GM18870 (cell line): ENCODE measurements around the gene ERBB4.

Source experiments
- ATAC-seq: cut with Tn5 transposase; IDR thresholded peaks from one replicate; pipeline ENCODE4 v1.9.1; 2021; ENCODE audit warnings: moderate library complexity; ENCODE audit not compliant: unreplicated experiment

Gene ERBB4

DNA sequence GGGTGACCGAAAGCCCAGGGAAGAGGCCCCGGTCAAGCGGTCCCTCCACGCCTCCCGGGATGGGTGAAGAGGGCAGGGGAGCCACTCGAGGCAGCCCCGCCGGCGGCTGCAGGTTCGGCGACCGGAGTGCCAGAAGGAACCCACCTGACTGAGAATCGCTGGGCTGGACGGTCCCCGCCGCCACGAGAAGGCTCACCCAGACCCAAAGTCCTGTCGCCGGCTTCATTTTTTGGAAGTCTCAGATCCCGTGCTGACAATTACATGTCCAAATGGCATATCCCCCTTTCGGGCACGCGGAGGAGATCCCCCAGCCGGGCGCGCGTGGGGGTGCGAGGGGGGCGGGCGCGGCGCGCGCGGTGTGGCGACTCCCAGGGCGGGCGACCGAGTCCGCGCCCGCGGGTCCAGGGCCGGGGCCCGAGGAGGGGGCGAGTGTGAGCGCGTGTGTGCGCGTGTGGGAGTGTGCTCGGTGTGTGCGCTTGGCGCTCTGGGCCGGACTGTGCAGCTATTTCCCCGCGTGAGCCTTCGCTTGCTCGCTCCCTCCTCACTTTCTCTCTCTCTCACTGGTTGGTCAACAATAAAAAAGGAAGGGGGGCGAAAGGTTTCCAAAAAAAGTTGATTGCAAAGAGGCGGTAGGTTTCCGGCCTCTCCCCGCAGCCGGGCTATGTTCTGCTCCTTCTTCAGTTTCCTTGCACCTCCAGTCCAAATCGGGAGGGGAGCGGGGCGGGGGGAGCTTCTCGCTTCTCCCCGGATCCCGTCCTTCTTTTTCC lies at the start of gene ERBB4:
Gene ERBB4, minus strand, starts transcription at position 498 of the 767 bp plus-strand sequence. Its CDS starts 272 bp downstream, at position 226.
- ATAC-seq: no peak

DNA sequence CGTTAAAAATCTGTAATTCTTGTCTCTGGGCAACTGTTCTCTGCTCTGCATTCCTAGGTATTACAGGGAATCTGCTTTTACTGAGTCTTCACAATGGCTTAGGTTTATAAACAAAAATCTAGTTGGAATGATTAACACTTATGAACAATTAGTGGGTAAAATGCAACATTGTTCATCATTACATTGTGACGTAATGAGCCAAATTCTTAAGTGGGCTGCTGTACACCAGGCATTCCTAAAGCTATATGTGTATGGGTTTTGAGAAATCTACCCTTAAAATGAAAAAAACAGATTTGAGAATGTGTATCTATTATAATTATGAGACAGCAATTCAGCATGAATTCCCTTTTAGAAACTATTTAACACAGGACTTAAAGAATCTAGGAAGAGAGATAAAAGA lies 41.5 kb upstream of the ERBB4 start:
- ATAC-seq: no peak

DNA sequence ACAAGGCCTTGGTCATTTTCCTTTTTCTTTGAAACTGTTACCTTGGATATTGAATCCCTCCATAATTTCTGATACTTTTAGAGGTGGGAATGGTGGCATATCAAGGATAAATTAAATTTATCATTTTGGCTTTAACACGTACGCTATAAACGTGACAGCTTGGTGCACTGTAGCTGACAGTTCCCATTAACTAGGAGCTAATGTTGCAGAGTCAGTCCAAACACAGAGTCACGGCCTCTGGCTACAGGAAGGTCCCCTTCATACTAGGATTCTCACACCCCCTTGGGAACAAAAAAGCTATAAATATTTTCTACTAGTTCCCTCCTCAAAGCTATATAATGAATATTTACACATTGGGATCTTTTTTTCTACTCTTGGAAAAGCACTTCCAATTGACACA lies 17.7 kb upstream of the ERBB4 start:
- ATAC-seq: no peak

DNA sequence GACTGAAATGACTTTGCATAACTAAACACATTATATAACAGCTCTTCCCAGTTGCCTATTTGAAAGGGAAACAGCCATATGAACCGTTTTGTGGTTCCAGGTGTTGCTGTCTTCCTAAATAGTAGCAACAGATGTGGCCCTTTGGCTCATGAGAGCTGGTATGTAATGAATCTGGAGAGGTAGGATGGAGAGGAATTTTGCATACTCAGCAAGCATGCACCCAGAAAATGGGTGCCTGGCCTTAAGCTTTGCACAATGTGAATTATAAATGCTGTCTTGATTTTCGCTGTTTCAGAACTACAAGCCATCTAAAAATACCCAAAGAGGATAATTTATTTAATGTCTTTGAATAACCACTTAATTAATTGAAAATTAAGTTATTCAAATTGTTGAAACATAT lies 15.6 kb upstream of the ERBB4 start:
- ATAC-seq: no peak

DNA sequence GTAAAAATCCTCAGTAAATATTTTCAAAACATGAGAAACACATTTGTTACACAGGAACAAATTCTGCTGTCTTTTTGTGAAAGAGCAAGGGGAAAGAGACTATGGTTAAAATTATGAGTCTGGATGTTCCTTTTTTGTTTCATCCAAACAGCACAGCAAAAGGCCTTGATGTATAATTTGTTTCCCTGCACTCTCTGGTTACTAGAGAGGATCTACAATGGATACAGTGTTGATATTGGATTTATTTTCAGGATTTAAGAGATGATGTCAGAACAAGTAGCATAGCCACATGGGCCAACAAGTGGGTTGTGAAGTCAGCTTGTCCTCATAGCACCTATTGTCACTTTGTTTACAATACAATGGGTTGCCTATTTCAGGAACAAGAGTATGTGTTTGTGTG lies 11.3 kb upstream of the ERBB4 start:
- ATAC-seq: no peak

DNA sequence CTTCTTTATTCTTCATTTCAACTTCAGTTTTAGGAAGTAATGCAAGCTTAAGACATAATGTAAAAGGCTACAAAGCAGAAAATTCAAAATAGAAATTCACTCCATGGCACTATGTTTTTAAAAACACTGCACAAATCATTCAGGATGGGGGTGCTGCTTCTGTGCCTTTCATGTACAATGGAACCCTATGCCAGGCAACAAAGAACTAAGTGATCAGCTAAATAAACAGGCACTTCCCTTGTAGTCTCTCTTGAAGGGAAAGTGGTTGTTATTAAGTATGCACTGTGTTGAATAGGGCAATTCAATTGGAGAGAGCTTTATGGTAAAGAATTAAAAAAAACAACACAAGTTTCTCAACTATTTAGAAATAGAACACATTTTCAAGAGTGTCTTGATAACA lies 10.9 kb upstream of the ERBB4 start:
- no peak for ATAC-seq

DNA sequence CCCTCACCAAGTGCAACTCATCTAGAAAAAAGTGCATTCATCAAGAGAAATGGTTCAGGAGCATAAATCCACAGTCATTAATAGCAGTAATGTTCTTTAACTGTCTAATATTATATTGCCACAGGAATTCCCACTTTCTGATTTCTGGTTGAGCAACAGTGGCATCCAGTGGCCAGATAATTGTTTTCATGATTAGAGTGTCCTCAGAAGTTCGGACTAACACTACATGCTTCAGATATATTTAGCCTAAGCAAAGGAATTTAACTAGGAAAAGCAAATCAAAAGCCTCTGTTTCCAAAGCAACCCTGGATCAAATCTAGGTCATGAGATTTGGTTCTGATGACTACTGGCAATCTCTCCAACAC lies 9.8 kb upstream of the ERBB4 start:
- no peak for ATAC-seq

DNA sequence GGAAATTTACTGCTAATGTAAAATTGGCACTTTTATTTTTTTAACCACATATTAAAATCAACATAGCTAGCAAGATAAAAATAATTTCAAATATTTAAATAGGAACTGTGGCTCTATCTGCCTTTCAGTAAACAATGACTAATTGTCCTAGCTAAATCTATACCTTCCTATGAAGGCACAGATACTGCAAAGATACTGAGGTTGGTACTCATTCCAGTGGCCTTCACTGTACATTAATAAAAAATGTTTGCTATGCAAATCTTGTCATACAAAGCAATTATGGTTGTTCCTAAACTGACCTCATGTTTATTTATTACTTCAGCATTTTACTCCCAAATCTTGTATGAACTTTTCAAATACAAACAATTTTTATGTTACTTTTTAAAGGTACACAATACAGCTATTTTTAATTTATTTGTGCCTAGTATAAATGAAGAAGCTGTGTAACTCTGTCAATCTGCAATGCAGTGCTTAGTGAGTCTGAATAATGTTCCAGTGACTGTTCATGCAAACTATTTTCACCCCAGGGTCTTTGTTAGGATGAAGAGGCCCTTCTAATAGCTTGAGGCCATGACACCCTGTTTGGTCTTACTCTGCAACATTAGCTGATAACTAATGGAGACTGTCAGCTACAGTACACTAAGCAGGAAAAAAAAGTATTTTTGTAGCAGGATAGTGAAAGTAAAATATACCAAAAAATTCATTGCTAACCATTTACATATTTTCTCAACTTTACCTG lies 9.3 kb upstream of the ERBB4 start:
- no peak for ATAC-seq

DNA sequence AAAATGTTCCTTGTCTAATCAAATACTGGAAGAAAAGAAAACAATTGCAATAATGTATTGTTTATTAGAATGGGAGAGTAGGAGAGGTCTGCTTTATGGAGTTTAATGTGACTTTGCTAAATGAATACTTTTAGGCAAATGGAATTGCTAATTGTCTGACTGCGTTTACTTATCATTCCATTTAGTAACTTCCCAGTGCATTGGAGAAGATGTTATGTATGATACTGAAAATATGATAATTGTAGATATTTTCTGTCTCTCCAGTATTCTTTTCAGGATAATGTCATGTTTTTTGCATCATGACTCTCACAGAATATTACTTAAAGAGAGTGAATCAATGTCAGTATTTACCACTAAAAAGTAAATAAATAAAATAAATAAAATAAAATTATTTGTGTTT lies 8.1 kb upstream of the ERBB4 start:
- ATAC-seq: no peak

DNA sequence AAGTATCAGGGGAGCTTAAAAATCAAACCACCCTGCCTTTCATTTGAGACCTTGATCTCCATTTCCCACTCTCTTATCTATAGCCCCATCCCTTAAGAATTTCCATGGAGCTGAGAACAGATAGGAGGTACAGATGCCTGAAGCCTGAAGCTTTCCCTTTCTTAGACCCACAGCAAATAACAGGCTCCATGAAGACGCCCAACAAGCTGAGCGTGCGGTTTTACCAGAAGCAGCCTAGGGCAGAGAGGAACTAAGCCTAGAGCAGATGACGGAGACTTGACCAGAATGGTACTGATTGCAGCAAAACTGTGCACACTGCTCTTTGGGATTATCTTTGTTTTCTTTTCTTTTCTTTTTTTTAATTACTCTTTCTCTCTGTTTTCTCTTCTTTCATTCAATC lies 1.7 kb upstream of the ERBB4 start:
- ATAC-seq: no peak

DNA sequence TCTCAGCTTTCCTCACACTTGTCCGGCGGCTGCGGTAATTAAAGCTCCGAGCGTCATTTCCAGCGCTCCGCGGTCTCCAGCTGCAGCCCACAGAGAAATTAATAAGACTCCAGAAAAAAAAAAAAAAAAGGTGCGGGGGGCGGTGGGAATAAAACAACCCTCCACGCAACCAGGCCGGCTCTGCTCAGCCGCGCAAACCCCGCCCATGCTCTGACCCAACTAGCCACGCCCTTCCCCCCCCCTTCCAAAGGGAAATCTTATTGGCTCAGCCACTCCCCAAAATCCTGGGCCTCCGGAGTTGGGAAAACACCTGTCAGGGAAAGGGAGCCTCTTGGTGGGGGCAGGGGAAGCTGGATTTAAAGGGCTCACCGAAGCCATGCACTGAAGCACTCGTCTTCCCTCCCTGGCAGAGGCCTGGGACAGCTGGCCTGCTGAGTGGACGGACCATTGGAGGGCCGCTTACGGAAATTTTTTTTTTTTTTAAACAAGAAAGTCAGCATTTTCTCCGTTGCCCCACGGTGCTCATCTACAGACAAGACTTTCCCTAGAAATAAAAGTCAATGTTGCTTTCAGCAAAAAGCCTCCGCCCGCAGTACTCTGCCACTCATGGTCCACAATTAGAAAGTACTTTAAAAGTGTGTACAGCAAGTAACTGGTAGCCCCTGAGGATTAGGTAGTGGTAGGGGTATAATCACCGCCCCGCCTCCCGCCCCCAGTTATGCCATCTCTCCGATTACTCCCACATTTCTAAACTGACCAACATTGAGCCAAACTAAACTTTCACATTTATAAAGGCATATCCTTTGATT lies 674 bp upstream of the ERBB4 start:
- no peak for ATAC-seq

DNA sequence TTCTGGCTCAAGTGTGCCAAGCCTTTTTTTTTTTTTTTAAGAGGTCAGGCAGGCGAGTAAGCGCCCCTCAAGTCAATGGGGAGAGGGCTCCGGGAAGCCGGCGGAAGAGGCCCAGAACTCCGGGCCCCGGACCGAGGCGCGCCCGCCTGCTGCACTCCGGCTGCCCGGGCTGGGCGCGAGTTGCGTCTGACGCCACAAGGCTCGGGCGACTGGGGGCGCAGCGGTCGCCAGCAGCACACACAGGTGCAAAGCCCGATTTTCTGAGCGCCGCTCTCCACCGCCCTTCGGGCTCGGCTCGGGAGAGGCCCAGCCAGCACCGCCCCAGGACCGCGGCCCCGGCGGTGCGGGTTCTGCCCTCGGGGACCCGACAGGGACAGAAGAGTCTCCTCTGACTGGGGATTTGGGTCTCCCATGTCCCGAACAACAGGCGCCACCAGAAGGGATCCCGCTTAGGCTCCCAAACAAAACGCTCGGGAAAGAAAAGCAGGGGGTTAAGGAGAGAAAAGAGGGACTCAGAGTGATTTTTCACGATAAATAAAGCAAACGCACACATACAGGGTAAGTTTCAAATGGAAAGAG lies 787 bp downstream of the ERBB4 start:
- no peak for ATAC-seq

DNA sequence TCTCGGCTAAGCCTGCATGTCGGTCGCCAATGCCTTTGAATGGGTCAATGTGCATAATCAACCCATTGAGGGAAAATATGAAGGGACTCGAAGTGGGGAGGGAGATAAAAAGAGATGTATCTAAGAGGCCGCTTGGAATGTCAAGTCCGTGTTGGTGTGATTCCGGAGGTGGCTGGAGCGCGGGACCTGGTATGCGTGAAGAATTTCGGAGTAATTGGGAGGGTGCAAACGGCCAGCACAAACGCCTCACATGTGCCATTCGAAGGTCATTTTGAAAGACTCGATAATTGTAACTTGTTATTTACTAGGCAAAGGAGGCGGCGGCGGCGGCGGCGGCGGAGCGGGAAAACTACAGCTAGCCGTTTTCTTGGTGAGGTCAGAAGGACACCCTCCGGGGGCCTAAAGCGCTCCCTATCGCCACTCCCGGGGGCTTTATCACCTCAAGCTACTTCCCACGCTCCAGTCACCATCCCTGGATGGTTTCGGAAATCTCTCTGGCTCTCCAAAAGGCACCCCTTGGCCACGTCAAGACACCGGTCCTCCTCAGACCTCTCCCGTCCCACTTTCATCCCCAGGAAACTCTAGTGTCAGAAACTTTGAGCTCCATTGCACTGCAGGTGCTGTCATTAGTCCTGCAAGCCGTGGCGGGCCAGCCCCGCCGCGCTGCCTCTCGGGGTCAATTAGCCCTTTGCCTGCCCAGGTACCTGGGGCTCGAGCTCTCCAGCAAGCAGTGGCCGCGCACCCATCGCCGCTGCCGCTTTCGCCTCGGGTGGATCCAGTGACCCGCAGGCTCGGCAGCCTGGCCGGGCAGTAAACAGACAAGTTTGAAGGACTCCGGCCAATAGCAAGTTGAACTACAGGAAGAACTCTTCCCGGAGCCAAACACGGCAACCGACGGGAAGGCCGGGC lies 1.5 kb downstream of the ERBB4 start:
- ATAC-seq: no peak

DNA sequence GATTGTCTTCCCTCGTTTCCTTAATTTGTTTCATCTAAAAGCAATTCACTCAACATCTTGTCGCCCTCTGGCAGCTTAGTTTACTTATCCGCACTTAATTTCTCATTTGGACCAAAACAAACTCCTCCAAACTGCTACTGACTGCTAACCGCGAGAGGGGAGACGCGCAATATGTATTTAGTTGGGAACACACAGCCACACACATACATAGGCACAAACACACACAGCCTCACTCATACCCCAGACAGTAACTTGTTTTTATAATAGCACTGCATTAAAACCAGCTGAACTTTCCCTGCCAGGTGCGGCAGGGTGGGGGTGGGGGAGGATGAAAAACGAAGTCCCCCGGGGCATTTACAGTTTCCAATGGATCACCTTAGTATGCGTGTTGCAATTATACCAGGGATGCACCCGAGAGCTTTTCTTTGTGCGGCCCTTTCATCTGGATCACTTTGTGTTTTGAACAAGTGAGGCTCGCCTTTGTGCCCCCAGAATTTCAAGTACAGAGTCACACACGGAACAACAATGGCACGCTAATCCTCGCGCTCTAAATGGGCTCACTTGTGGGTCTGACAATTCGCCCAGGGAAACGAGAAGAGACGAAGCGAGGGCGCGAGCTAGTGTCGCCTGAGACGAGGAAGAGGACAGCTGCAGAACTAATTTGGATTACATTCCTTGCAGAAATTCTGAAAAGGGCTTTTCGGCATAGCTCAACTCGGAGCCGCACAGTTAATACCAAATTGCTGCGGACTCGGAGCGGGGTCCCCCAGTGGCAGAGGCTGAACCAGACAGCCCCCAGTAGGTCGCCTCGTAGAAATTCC lies 2.4 kb downstream of the ERBB4 start:
- no peak for ATAC-seq

DNA sequence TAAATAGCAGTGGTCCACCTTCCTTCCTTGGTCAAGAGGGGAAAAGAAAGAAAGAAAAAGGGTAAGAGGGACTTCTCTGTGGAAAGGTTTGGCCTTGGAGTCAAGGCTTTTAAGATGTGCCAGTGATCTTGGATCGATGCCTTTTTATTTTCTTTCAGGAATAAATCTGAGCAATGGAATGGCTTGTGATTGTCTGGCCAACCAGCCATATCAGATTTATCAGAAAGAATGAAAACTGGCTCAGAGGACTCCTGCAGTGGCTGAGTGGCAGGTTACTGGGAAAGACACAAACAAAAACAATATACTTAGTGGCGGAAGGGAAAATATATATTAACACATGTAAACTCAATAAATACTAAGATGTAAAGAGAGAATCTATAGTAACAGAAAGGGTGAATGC lies 4.3 kb downstream of the ERBB4 start:
- no peak for ATAC-seq

DNA sequence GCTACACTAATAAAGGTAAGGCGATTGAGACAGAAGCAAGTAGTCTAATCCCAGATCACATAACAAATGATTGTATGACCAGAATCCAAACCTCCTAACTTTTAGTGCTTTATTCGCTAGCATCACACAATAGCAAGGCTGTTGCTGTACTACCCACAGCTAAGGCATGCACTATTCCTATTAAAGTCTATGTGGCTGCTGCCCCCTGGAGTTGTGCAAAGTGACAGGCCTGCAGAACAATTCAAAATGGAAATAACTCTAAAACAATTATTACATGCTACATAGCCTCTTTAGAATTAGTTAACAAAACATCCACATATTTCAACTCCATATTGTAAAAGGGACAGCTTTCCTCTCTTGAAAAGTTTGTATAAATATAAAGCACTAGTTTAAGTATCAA lies 6.0 kb downstream of the ERBB4 start:
- no peak for ATAC-seq

DNA sequence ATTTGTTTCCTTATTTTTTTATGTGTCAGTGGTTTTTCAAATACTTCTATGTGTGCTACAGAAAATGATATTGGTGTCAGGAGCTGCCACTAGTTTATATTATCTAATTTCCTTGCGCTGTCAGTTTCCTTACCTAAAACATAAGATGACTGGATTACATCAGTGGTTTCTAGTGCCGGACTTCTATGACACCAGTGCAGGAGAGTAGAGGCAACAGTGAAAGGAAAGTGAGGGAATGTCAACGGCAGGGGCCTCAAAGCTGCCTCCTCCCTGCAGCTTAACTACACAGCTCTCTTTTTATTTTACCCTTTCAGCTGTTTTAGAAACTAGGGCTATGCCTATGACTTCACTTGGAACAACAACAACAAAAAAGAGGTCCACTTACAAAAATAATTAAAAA lies 6.5 kb downstream of the ERBB4 start:
- no peak for ATAC-seq

DNA sequence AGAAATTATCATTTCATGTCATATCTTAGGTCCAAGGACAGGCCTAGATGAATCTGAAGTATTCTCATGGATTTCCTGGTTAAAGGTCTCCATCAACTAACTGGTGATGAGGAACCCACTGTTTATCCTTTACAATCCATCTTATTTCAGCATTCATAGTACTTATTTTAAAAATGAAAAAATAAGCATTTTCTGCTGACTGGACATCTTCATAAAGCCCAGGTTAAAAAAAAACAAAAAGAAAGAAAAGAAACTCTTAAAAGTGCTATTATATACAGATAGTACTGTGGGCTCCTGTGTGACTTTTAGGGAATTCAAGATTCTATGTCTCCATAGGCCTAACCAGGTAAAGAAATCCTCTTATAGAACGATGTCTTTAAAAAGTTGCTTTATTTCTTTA lies 7.1 kb downstream of the ERBB4 start:
- ATAC-seq: no peak

DNA sequence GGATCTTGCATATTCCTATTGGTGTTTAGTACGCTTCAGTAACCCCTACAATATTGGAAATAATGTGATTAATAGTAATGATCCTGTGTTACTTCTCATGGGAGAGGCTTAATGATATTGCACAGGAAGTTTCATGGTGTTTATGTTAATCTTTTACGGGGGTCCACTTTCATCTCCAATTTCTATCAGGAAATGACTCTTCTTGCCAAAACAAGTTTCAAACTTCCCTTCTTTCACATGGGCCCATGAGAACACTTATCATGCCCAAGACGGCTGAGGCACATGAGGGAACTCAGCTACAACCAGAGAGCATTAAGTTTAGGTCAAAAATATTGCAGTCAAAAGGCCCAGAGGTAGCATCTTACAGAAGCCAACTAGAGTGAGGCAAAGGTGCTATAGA lies 7.6 kb downstream of the ERBB4 start:
- ATAC-seq: no peak

DNA sequence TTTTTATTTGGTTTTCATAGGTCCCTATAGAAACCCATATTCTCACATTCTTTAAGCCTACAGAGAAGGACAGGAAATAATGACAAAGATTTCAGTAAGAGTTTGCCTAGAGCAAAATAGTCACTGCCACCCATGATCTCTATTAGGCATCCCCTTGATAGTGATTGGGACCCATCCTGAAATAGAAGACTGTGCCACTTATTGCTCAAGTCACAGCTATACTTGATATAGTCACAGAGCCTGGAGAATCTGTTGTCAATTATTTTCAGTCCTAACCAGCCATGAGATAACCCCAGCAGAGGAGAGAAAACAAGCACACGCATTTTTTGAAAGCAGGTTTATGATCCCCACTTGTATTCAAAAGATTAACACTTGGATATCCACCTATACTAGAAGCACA lies 8.2 kb downstream of the ERBB4 start:
- ATAC-seq: no peak
